Measurements from ENCODE around the gene MYO5A.

Gene MYO5A

GRCh38 chr15:52540374-52541012 is 11.8 kb upstream of the MYO5A start:
- H3K4me3 ChIP-seq (ENCODE audit: low read length in 2 of 2): no peak overlapping the region
- H3K9me3 ChIP-seq (ENCODE audit: control insufficient read depth in 2 of 2, low read length in 2 of 2): no peaks in the 10 kb centered on the region
- no peaks in the 10 kb centered on the region for H3K27me3 ChIP-seq (ENCODE audit: control insufficient read depth in 1 of 2, insufficient read depth in 2 of 2, low read length in 2 of 2)
- H3K27ac ChIP-seq (ENCODE audit: low read length): no peak overlapping the region
- no peaks in the 10 kb centered on the region for H3K36me3 ChIP-seq (ENCODE audit: control insufficient read depth in 2 of 2, insufficient read depth in 2 of 2, low read length in 2 of 2)
- no peak overlapping the region for H3K9ac ChIP-seq (ENCODE audit: low read length in 2 of 2)
- H3K4me1 ChIP-seq (ENCODE audit: control insufficient read depth, insufficient read depth, low read length): no peaks in the 10 kb centered on the region

GRCh38 chr15:52537459-52537858 is 8.8 kb upstream of the MYO5A start:
- Histone ChIP-seq H3K9ac (ENCODE audit: low read length in 2 of 2) (no peak overlapping the region), H3K4me1 (ENCODE audit: control insufficient read depth, insufficient read depth, low read length) (no peaks in the 10 kb centered on the region)

GRCh38 chr15:52532427-52532826 is 3.7 kb upstream of the MYO5A start:
- H3K27me3 ChIP-seq (ENCODE audit: control insufficient read depth in 1 of 2, insufficient read depth in 2 of 2, low read length in 2 of 2): no peaks in the 10 kb centered on the region
- H3K36me3 ChIP-seq (ENCODE audit: control insufficient read depth in 2 of 2, insufficient read depth in 2 of 2, low read length in 2 of 2): no peaks in the 10 kb centered on the region
- H3K9me3 ChIP-seq (ENCODE audit: control insufficient read depth in 2 of 2, low read length in 2 of 2): no peaks in the 10 kb centered on the region
- no peak overlapping the region for H3K9ac ChIP-seq (ENCODE audit: low read length in 2 of 2)
- no peak overlapping the region for H3K4me3 ChIP-seq (ENCODE audit: low read length in 2 of 2)
- peaks cover 17% of the 10 kb centered on the region for H3K4me1 ChIP-seq (ENCODE audit: control insufficient read depth, insufficient read depth, low read length)
- no peak overlapping the region for H3K27ac ChIP-seq (ENCODE audit: low read length)

More at GRCh38 chr15:52537459-52537858, 8.8 kb upstream of the MYO5A start:
- Histone ChIP-seq H3K27ac (ENCODE audit: low read length) (no peak overlapping the region), H3K4me3 (ENCODE audit: low read length in 2 of 2) (no peak overlapping the region), H3K27me3 (ENCODE audit: control insufficient read depth in 1 of 2, insufficient read depth in 2 of 2, low read length in 2 of 2) (no peaks in the 10 kb centered on the region), H3K36me3 (ENCODE audit: control insufficient read depth in 2 of 2, insufficient read depth in 2 of 2, low read length in 2 of 2) (no peaks in the 10 kb centered on the region), H3K9me3 (ENCODE audit: control insufficient read depth in 2 of 2, low read length in 2 of 2) (no peaks in the 10 kb centered on the region)

GRCh38 chr15:52529940-52530339 is 1.3 kb upstream of the MYO5A start:
- Histone ChIP-seq H3K9me3 (ENCODE audit: control insufficient read depth in 2 of 2, low read length in 2 of 2) (no peaks in the 10 kb centered on the region), H3K9ac (ENCODE audit: low read length in 2 of 2) (peak overlapping the region; percentile 67 to 87), H3K27ac (ENCODE audit: low read length) (no peak overlapping the region), H3K27me3 (ENCODE audit: control insufficient read depth in 1 of 2, insufficient read depth in 2 of 2, low read length in 2 of 2) (no peaks in the 10 kb centered on the region), H3K36me3 (ENCODE audit: control insufficient read depth in 2 of 2, insufficient read depth in 2 of 2, low read length in 2 of 2) (no peaks in the 10 kb centered on the region), H3K4me3 (ENCODE audit: low read length in 2 of 2) (peak overlapping the region; percentile 74 to 82), H3K4me1 (ENCODE audit: control insufficient read depth, insufficient read depth, low read length) (peaks cover 17% of the 10 kb centered on the region)

- no peaks in the 10 kb centered on the region for H3K9me3 ChIP-seq (ENCODE audit: control insufficient read depth in 2 of 2, low read length in 2 of 2)
- peak overlapping the region; percentile 74 to 82 for H3K4me3 ChIP-seq (ENCODE audit: low read length in 2 of 2)
- peak overlapping the region; percentile 66 for H3K27ac ChIP-seq (ENCODE audit: low read length)
- no peaks in the 10 kb centered on the region for H3K27me3 ChIP-seq (ENCODE audit: control insufficient read depth in 1 of 2, insufficient read depth in 2 of 2, low read length in 2 of 2)
- peaks cover 17% of the 10 kb centered on the region for H3K4me1 ChIP-seq (ENCODE audit: control insufficient read depth, insufficient read depth, low read length)
- peak overlapping the region; percentile 67 to 87 for H3K9ac ChIP-seq (ENCODE audit: low read length in 2 of 2)
- no peaks in the 10 kb centered on the region for H3K36me3 ChIP-seq (ENCODE audit: control insufficient read depth in 2 of 2, insufficient read depth in 2 of 2, low read length in 2 of 2)
Measured at GRCh38 chr15:52529341-52529924, 753 bp upstream of the MYO5A start.

GRCh38 chr15:52527911-52528563 is 643 bp downstream of the MYO5A start:
- H3K36me3 ChIP-seq (ENCODE audit: control insufficient read depth in 2 of 2, insufficient read depth in 2 of 2, low read length in 2 of 2): no peaks in the 10 kb centered on the region
- H3K27me3 ChIP-seq (ENCODE audit: control insufficient read depth in 1 of 2, insufficient read depth in 2 of 2, low read length in 2 of 2): no peaks in the 10 kb centered on the region
- peaks cover 17% of the 10 kb centered on the region for H3K4me1 ChIP-seq (ENCODE audit: control insufficient read depth, insufficient read depth, low read length)
- peak overlapping the region; percentile 51 to 82 for H3K4me3 ChIP-seq (ENCODE audit: low read length in 2 of 2)
- peak overlapping the region; percentile 60 to 74 for H3K9ac ChIP-seq (ENCODE audit: low read length in 2 of 2)
- H3K27ac ChIP-seq (ENCODE audit: low read length): peak overlapping the region; percentile 41
- H3K9me3 ChIP-seq (ENCODE audit: control insufficient read depth in 2 of 2, low read length in 2 of 2): no peaks in the 10 kb centered on the region

GRCh38 chr15:52527196-52527910 is 1.3 kb downstream of the MYO5A start:
- Histone ChIP-seq H3K4me1 (ENCODE audit: control insufficient read depth, insufficient read depth, low read length) (peaks cover 17% of the 10 kb centered on the region), H3K4me3 (ENCODE audit: low read length in 2 of 2) (peak overlapping the region; percentile 51 to 82), H3K27me3 (ENCODE audit: control insufficient read depth in 1 of 2, insufficient read depth in 2 of 2, low read length in 2 of 2) (no peaks in the 10 kb centered on the region), H3K27ac (ENCODE audit: low read length) (no peak overlapping the region), H3K36me3 (ENCODE audit: control insufficient read depth in 2 of 2, insufficient read depth in 2 of 2, low read length in 2 of 2) (no peaks in the 10 kb centered on the region), H3K9ac (ENCODE audit: low read length in 2 of 2) (peak overlapping the region in 1 of 2 donors; percentile 74), H3K9me3 (ENCODE audit: control insufficient read depth in 2 of 2, low read length in 2 of 2) (no peaks in the 10 kb centered on the region)

- Histone ChIP-seq H3K4me3 (ENCODE audit: low read length in 2 of 2) (no peak overlapping the region), H3K36me3 (ENCODE audit: control insufficient read depth in 2 of 2, insufficient read depth in 2 of 2, low read length in 2 of 2) (no peaks in the 10 kb centered on the region), H3K9me3 (ENCODE audit: control insufficient read depth in 2 of 2, low read length in 2 of 2) (no peaks in the 10 kb centered on the region), H3K27me3 (ENCODE audit: control insufficient read depth in 1 of 2, insufficient read depth in 2 of 2, low read length in 2 of 2) (no peaks in the 10 kb centered on the region), H3K27ac (ENCODE audit: low read length) (no peak overlapping the region), H3K4me1 (ENCODE audit: control insufficient read depth, insufficient read depth, low read length) (peaks cover 9% of the 10 kb centered on the region), H3K9ac (ENCODE audit: low read length in 2 of 2) (no peak overlapping the region)
Measured at GRCh38 chr15:52524223-52525136, 4.2 kb downstream of the MYO5A start.

GRCh38 chr15:52523647-52524046 is 5.0 kb downstream of the MYO5A start:
- no peaks in the 10 kb centered on the region for H3K27me3 ChIP-seq (ENCODE audit: control insufficient read depth in 1 of 2, insufficient read depth in 2 of 2, low read length in 2 of 2)

GRCh38 chr15:52523192-52523591 is 5.5 kb downstream of the MYO5A start:
- Histone ChIP-seq H3K4me3 (ENCODE audit: low read length in 2 of 2) (no peak overlapping the region), H3K9me3 (ENCODE audit: control insufficient read depth in 2 of 2, low read length in 2 of 2) (no peaks in the 10 kb centered on the region), H3K27ac (ENCODE audit: low read length) (no peak overlapping the region), H3K36me3 (ENCODE audit: control insufficient read depth in 2 of 2, insufficient read depth in 2 of 2, low read length in 2 of 2) (no peaks in the 10 kb centered on the region), H3K4me1 (ENCODE audit: control insufficient read depth, insufficient read depth, low read length) (peaks cover 4% of the 10 kb centered on the region), H3K27me3 (ENCODE audit: control insufficient read depth in 1 of 2, insufficient read depth in 2 of 2, low read length in 2 of 2) (no peaks in the 10 kb centered on the region), H3K9ac (ENCODE audit: low read length in 2 of 2) (no peak overlapping the region)

More at GRCh38 chr15:52523647-52524046, 5.0 kb downstream of the MYO5A start:
- H3K36me3 ChIP-seq (ENCODE audit: control insufficient read depth in 2 of 2, insufficient read depth in 2 of 2, low read length in 2 of 2): no peaks in the 10 kb centered on the region
- H3K4me1 ChIP-seq (ENCODE audit: control insufficient read depth, insufficient read depth, low read length): peaks cover 6% of the 10 kb centered on the region
- H3K4me3 ChIP-seq (ENCODE audit: low read length in 2 of 2): no peak overlapping the region
- H3K9me3 ChIP-seq (ENCODE audit: control insufficient read depth in 2 of 2, low read length in 2 of 2): no peaks in the 10 kb centered on the region
- H3K9ac ChIP-seq (ENCODE audit: low read length in 2 of 2): no peak overlapping the region
- no peak overlapping the region for H3K27ac ChIP-seq (ENCODE audit: low read length)
